ENCODE results near the gene RPL18.

Gene RPL18

GRCh38 chr19:48631225-48631624 lies 12.2 kb upstream of the RPL18 start:
- no peak for TF ChIP-seq CTCF (IDR thresholded peaks at IDR 0.05)

GRCh38 chr19:48630296-48631063 lies 11.5 kb upstream of the RPL18 start:
- TF ChIP-seq CTCF (IDR thresholded peaks at IDR 0.05) = no peak; the same call in 1 of the 2 replicates

- no peak for TF ChIP-seq CTCF (IDR thresholded peaks at IDR 0.05)
These were observed 10.8 kb upstream of the RPL18 start for GRCh38 chr19:48629599-48630295.

GRCh38 chr19:48629297-48629598 lies 10.3 kb upstream of the RPL18 start:
- TF ChIP-seq CTCF (IDR thresholded peaks at IDR 0.05) = no peak

- TF ChIP-seq CTCF (IDR thresholded peaks at IDR 0.05) = no peak
These were observed 9.7 kb upstream of the RPL18 start for GRCh38 chr19:48628486-48629296.

- TF ChIP-seq CTCF (IDR thresholded peaks at IDR 0.05) = no peak
These were observed 8.9 kb upstream of the RPL18 start for GRCh38 chr19:48627865-48628314.

- no peak for TF ChIP-seq CTCF (IDR thresholded peaks at IDR 0.05)
These were observed 8.4 kb upstream of the RPL18 start for GRCh38 chr19:48627201-48627864.
